Thoracic aorta (tissue), 2 donors: ENCODE measurements around the gene ABCA13. TPM values are rescaled to one million over a fixed set of nuclear protein-coding genes. Genes with fewer than 3 reads are reported as not detected.

Experiments
- ATAC-seq: fragments of 150-250 bp; one replicate; pipeline ENCODE4 v1.8.0; 2017; ENCODE audit warnings: low read depth; ENCODE audit not compliant: insufficient number of reproducible peaks, low FRiP score
- DNase-seq: peaks from one replicate; pipeline ENCODE4 v3.0.0-alpha.2; 2020; ENCODE audit warnings: low spot score
- H3K27ac ChIP-seq, 2 donors: fragments of 200-600 bp; sonication (generic); 1 replicate in 1 of 2; 2 replicates in 1 of 2; pipeline ENCODE4 v1.5.1; 2016; ENCODE audit warnings: mild to moderate bottlenecking in 2 of 2, moderate library complexity in 2 of 2
- H3K27me3 ChIP-seq: fragments of 200-600 bp; sonication (generic); replicated peaks from 2 replicates; pipeline ENCODE4 v1.6.0; 2016; ENCODE audit warnings: mild to moderate bottlenecking; ENCODE audit not compliant: insufficient read depth
- H3K36me3 ChIP-seq: fragments of 200-600 bp; sonication (generic); one replicate; pipeline ENCODE4 v1.5.1; 2016
- H3K4me1 ChIP-seq, 2 donors: fragments of 200-600 bp; sonication (generic); 1 replicate in 1 of 2; 2 replicates in 1 of 2; pipeline versions ENCODE4 v1.5.1 to v1.6.0; 2016; ENCODE audit warnings: low read depth in 2 of 2, mild to moderate bottlenecking in 1 of 2; ENCODE audit not compliant: control insufficient read depth in 1 of 2
- H3K4me3 ChIP-seq: fragments of 200-600 bp; sonication (generic); 2 replicates; pipeline ENCODE4 v1.5.1; 2016; ENCODE audit warnings: mild to moderate bottlenecking
- H3K9me3 ChIP-seq: fragments of 200-600 bp; sonication (generic); 2 replicates; pipeline ENCODE4 v1.5.1; 2016
- total RNA-seq, 2 donors: library from RNA; depleted of rRNA; stranded (reverse); fragments of >200 nt; gene quantifications; one replicate each; pipeline versions ENCODE4 v1.1.0 to v1.2.3, GENCODE V29; 2016
- TF ChIP-seq, protein P1 (sequence below): fragments of 200-600 bp; sonication (generic); IDR thresholded peaks from one replicate; pipeline ENCODE4 v1.5.1; 2019; ENCODE audit warnings: antibody characterized with exemption

ABCA13 gene
- total RNA-seq, 2 donors from 2014 or later: not detected

DNA sequence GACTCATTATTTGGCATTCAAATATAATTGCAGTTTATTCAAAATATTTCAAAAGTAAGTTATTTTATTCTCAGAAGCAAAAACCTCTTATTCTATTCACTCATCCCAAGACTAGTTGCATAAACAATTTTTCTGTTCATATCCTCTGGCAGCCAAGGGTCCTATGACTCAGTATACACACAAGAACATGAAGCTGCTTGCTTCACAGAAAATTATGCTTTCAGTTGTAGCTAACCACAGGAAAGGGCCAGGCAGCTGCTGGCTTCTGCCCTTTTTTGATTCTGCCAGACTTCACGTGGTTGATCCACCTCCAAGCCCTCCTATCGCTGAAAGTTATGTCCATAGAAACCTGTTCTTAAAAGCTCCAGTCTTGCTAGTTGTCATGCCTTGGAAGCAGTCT, 108.8 kb downstream of the ABCA13 start:
- no peaks in the 10 kb centered on the region for H3K36me3 ChIP-seq
- H3K27ac ChIP-seq: no peak overlapping the region
- TF ChIP-seq, protein P1, sequence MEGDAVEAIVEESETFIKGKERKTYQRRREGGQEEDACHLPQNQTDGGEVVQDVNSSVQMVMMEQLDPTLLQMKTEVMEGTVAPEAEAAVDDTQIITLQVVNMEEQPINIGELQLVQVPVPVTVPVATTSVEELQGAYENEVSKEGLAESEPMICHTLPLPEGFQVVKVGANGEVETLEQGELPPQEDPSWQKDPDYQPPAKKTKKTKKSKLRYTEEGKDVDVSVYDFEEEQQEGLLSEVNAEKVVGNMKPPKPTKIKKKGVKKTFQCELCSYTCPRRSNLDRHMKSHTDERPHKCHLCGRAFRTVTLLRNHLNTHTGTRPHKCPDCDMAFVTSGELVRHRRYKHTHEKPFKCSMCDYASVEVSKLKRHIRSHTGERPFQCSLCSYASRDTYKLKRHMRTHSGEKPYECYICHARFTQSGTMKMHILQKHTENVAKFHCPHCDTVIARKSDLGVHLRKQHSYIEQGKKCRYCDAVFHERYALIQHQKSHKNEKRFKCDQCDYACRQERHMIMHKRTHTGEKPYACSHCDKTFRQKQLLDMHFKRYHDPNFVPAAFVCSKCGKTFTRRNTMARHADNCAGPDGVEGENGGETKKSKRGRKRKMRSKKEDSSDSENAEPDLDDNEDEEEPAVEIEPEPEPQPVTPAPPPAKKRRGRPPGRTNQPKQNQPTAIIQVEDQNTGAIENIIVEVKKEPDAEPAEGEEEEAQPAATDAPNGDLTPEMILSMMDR: no peak
- H3K4me1 ChIP-seq: no peaks in the 10 kb centered on the region
- H3K27me3 ChIP-seq: no peaks in the 10 kb centered on the region
- ATAC-seq (no peak), DNase-seq (no peak)
- H3K9me3 ChIP-seq: no peaks in the 10 kb centered on the region
- H3K4me3 ChIP-seq: no peak overlapping the region

DNA sequence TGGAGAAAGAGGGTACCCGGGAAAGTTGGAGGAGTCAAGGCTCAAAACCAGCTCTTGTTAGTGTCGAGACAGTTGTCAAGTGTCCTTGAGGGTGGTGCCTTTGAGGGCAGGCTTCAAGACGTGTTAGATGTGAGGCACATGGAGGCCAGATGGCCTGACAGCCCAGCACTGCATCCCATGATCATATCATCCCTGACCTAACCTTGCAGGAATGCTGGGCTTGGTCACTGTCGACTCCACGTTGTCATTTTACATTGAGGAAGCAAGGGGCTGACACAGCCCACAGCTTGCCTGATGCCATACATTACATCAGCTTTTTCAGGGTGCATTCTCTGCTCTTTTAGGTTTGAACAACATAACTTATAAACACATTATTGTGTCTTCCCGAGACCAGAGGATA, 114.1 kb downstream of the ABCA13 start:
- no peak overlapping the region for H3K4me3 ChIP-seq
- H3K27me3 ChIP-seq: no peaks in the 10 kb centered on the region
- H3K36me3 ChIP-seq: no peaks in the 10 kb centered on the region
- H3K4me1 ChIP-seq: no peaks in the 10 kb centered on the region
- no peak for DNase-seq
- TF ChIP-seq, protein P1: no peak
- H3K27ac ChIP-seq: no peak overlapping the region
- H3K9me3 ChIP-seq: no peaks in the 10 kb centered on the region
- ATAC-seq: no peak

DNA sequence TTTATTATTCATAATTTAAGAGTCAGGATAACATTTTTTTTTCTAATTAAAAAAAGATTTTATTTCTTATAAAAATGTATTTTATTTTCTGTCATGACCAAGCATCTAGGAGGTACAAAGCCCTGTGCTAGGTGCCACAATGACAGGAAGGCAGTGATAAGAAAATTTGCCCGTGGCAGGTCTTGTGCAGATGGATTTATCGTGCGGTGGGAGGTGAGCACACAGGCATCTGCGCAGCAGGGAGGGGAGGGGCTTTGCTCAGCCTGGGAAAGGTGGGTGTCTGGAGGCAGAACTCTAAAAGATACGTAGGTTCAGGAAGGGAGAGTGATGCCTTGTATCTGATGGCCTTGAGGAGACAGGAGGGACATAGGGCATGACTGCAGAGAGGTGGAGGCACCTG, 115.6 kb downstream of the ABCA13 start:
- Histone ChIP-seq H3K36me3 (no peaks in the 10 kb centered on the region), H3K4me3 (no peak overlapping the region), H3K27me3 (no peaks in the 10 kb centered on the region), H3K27ac (no peak overlapping the region), H3K4me1 (no peaks in the 10 kb centered on the region), H3K9me3 (no peaks in the 10 kb centered on the region)
- TF ChIP-seq, protein P1: no peak
- ATAC-seq: no peak
- DNase-seq: no peak

DNA sequence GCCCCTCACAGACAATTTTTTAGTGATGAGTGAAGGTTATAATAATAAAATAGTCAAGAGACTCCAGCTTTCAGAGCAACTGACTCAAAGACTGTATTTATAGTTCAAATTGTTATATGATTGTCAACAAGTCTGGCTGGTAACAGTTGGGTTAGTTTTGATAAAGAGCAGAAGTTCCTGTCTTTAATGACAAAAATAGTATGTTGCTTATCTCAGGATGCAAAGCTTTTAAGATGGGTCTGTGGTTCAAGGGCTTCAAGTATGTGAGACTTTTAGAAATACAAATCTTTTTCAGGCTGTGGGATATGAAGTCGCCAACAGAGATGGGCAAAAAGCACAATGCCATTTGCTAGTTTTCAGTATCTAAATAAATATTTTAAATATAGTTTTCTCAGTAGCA, 118.4 kb downstream of the ABCA13 start:
- ATAC-seq (no peak), DNase-seq (no peak)
- Histone ChIP-seq H3K27me3 (no peaks in the 10 kb centered on the region), H3K27ac (no peak overlapping the region), H3K36me3 (no peaks in the 10 kb centered on the region), H3K4me1 (no peaks in the 10 kb centered on the region), H3K9me3 (no peaks in the 10 kb centered on the region), H3K4me3 (no peak overlapping the region)
- TF ChIP-seq, protein P1: no peak

DNA sequence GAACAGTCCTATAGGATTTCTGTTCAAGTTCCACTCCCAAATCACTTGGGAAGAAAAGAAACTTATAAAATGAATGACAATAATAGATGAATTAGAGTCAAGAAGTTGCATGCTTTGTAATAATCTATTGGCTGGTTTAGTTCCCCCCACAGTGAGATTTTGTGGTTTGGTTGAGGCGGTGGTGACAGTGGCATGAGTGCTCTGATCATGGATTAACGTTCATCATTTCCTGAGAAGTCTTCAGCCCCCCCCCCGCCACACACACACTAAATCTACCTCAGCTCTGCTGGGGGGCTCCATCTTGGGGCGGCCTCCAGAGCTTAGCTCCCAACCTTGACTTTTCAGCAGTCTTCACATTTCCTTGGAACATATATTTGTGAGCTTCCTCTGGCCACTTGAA, 121.7 kb downstream of the ABCA13 start:
- Histone ChIP-seq H3K36me3 (no peaks in the 10 kb centered on the region), H3K9me3 (no peaks in the 10 kb centered on the region), H3K4me1 (no peaks in the 10 kb centered on the region), H3K27me3 (no peaks in the 10 kb centered on the region), H3K4me3 (no peak overlapping the region), H3K27ac (no peak overlapping the region)
- TF ChIP-seq, protein P1: no peak
- no peak for DNase-seq
- no peak for ATAC-seq
